OCI-LY7 (cell line): ENCODE measurements around the gene GIGYF1. TPM values are rescaled to one million over a fixed set of nuclear protein-coding genes. Genes with fewer than 3 reads are reported as not detected.
"Not testable (repeated sequence)": the region's sequence is repeated elsewhere in the genome, so short reads cannot be mapped to it uniquely, and the experiment has no call there.

Source experiments
- BruUV-seq: library from RNA; stranded (reverse); fragments of 400-500 nt; replicated peaks from 2 replicates; lab custom pipeline; 2021; lab: Mats Ljungman, UMichigan
- CTCF ChIA-PET: fragments of 300-600 bp; sonication (Branson Sonifier 250); formaldehyde crosslinking; loops from one replicate; lab custom pipeline; 2022; ENCODE audit warnings: antibody characterized with exemption; ENCODE audit not compliant: unreplicated experiment; lab: Charles Lee
- POLR2A ChIA-PET: fragments of 300-600 bp; sonication (Branson Sonifier 250); formaldehyde crosslinking; loops from one replicate; lab custom pipeline; 2022; ENCODE audit warnings: antibody characterized with exemption; lab: Charles Lee
- DNase-seq: peaks from one replicate; pipeline ENCODE4 v3.0.0-alpha.2; 2015; ENCODE audit warnings: low spot score
- H2AFZ ChIP-seq: fragments of 200-600 bp; sonication (generic), shearing (Covaris generic); 2 replicates; pipeline ENCODE4 v1.6.1; 2014; ENCODE audit warnings: mild to moderate bottlenecking, antibody characterized with exemption, low read length, moderate library complexity
- H3K27ac ChIP-seq: fragments of 200-600 bp; sonication (generic); 2 replicates; pipeline ENCODE4 v1.5.1; 2014; ENCODE audit warnings: mixed run types, low read depth, mild to moderate bottlenecking, moderate library complexity, low read length, inconsistent platforms; ENCODE audit not compliant: poor library complexity, severe bottlenecking
- H3K36me3 ChIP-seq: fragments of 200-600 bp; sonication (generic); 2 replicates; pipeline ENCODE4 v1.6.1; 2014; ENCODE audit warnings: mild to moderate bottlenecking, antibody characterized with exemption, low read length, moderate library complexity, mixed read lengths; ENCODE audit not compliant: insufficient read depth
- H3K4me1 ChIP-seq: fragments of 200-600 bp; sonication (generic); 2 replicates; pipeline ENCODE4 v1.5.1; 2014; ENCODE audit warnings: mild to moderate bottlenecking, low read length; ENCODE audit not compliant: insufficient read depth, poor library complexity, severe bottlenecking
- H3K4me2 ChIP-seq: fragments of 200-600 bp; sonication (generic); 2 replicates; pipeline ENCODE4 v1.6.1; 2014; ENCODE audit warnings: mild to moderate bottlenecking, low read length
- H3K4me3 ChIP-seq: fragments of 200-600 bp; sonication (generic); 2 replicates; pipeline ENCODE4 v1.5.1; 2014; ENCODE audit warnings: mild to moderate bottlenecking, low read depth, low read length; ENCODE audit not compliant: poor library complexity, severe bottlenecking
- H3K79me2 ChIP-seq: fragments of 200-600 bp; sonication (generic); 2 replicates; pipeline ENCODE4 v1.6.1; 2016; ENCODE audit warnings: low read depth, mild to moderate bottlenecking, low read length, moderate library complexity, mixed read lengths; ENCODE audit not compliant: insufficient read depth
- H3K9me2 ChIP-seq: fragments of 200-600 bp; sonication (generic); 2 replicates; pipeline ENCODE4 v1.6.1; 2016; ENCODE audit warnings: mild to moderate bottlenecking, low read length, mixed read lengths; ENCODE audit not compliant: insufficient read depth
- H3K9me3 ChIP-seq: fragments of 200-600 bp; sonication (generic); 2 replicates; pipeline ENCODE4 v1.6.1; 2014; ENCODE audit warnings: mild to moderate bottlenecking, mixed run types, low read length, mixed read lengths
- H4K20me1 ChIP-seq: fragments of 200-600 bp; sonication (generic); 2 replicates; pipeline ENCODE4 v1.6.1; 2014; ENCODE audit warnings: mild to moderate bottlenecking, antibody characterized with exemption, low read length, moderate library complexity, mixed read lengths; ENCODE audit not compliant: insufficient read depth
- EZH2phosphoT487 ChIP-seq: fragments of 200-600 bp; sonication (generic); IDR thresholded peaks from 2 replicates; pipeline ENCODE4 v1.6.1; 2018; ENCODE audit warnings: low read depth, borderline replicate concordance, mild to moderate bottlenecking, mixed run types, antibody characterized with exemption, low read length, moderate library complexity, mixed read lengths
- intact Hi-C: fragments of 100-400 bp; cut with micrococcal nuclease; formaldehyde crosslinking; loops from one replicate; pipeline ENCODE4 v1.10.0; 2022; ENCODE audit not compliant: unreplicated experiment
- total RNA-seq, 2 experiments: library from RNA; depleted of rRNA in 1 of 2; stranded (reverse); fragments of >200 nt in 1 of 2; shearing (Covaris generic) in 1 of 2; gene quantifications; 2 replicates each; pipeline ENCODE4 v1.2.3, GENCODE V29; 2014 to 2022
- TF ChIP-seq, protein P1 (sequence below): fragments of 200-600 bp; sonication (generic); conservative IDR thresholded peaks from 2 replicates; pipeline ENCODE4 v1.5.1; 2014; ENCODE audit warnings: mild to moderate bottlenecking, antibody characterized with exemption, low read length, moderate library complexity, mixed read lengths

The GIGYF1 gene
- total RNA-seq, 2 experiments from 2014 or later: 40.2 to 52.0 TPM

DNA sequence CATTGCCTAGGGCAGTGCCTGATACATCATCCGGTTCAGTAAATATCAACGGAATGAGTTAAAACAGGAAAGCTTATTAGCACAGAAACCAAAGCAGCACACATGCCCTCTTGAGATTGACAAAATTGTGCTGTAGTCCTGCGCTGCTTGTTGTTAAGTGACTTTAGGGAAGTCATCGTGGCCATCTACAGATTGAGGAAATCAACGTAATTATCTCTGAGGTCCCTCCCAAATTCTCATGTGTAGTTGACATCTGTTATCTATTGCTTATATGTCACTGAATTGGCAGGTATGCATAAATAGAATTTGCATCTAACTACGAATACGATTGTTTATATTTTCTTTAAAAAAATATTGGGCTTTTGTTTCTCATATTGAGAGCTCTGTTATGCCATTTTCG, 24.0 kb downstream of the GIGYF1 start:
- ChIA-PET POLR2A (interaction anchor here (0.6 kb wide), 1 partner anchor 9 kb away, joined by 5 read pairs; no protein-coding TSS in a partner anchor), CTCF (no interaction called here)
- Histone ChIP-seq H3K4me3 (no peak overlapping the region), H3K4me2 (no peak overlapping the region), H4K20me1 (no peaks in the 10 kb centered on the region), H3K4me1 (peaks cover 4% of the 10 kb centered on the region), H3K27ac (no peak overlapping the region), H3K36me3 (no peaks in the 10 kb centered on the region), H3K9me2 (no peaks in the 10 kb centered on the region), H3K9me3 (no peaks in the 10 kb centered on the region), H3K79me2 (peaks cover 8% of the 10 kb centered on the region; the same call in 1 of the 2 replicates), H2AFZ (no peak overlapping the region)
- no peak for DNase-seq
- TF ChIP-seq, protein P1, sequence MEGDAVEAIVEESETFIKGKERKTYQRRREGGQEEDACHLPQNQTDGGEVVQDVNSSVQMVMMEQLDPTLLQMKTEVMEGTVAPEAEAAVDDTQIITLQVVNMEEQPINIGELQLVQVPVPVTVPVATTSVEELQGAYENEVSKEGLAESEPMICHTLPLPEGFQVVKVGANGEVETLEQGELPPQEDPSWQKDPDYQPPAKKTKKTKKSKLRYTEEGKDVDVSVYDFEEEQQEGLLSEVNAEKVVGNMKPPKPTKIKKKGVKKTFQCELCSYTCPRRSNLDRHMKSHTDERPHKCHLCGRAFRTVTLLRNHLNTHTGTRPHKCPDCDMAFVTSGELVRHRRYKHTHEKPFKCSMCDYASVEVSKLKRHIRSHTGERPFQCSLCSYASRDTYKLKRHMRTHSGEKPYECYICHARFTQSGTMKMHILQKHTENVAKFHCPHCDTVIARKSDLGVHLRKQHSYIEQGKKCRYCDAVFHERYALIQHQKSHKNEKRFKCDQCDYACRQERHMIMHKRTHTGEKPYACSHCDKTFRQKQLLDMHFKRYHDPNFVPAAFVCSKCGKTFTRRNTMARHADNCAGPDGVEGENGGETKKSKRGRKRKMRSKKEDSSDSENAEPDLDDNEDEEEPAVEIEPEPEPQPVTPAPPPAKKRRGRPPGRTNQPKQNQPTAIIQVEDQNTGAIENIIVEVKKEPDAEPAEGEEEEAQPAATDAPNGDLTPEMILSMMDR: no peak
- TF ChIP-seq EZH2phosphoT487: no peak
- intact Hi-C loops: loop anchor here (10.0 kb wide), 1 partner anchor 195 kb away; the partner anchor contains the start of gene TSC22D4
- no TSS peak for BruUV-seq

DNA sequence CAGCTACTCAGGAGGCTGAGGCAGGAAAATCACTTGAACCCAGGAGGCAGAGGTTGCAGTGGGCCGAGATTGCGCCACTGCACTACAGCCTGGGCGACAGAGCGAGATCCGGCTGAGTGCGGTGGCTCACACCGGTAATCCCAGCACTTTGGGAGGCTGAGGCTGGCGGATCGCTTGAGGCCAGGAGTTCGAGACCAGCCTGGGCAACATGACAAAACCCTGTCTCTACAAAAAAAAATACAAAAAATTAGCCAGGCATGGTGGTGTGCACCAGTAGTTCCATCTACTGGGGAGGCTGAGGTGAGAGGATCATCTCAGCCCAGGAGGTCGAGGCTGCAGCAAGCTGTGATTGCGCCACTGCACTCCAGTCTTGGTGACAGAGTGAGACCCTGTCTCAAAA, 24.9 kb downstream of the GIGYF1 start:
- H3K9me3 ChIP-seq, H3K9me2 ChIP-seq, intact Hi-C loops, H3K79me2 ChIP-seq, H4K20me1 ChIP-seq, H2AFZ ChIP-seq, BruUV-seq, POLR2A ChIA-PET, H3K4me2 ChIP-seq, H3K27ac ChIP-seq, H3K4me3 ChIP-seq, H3K36me3 ChIP-seq, H3K4me1 ChIP-seq, DNase-seq, CTCF ChIA-PET: not testable (repeated sequence)

DNA sequence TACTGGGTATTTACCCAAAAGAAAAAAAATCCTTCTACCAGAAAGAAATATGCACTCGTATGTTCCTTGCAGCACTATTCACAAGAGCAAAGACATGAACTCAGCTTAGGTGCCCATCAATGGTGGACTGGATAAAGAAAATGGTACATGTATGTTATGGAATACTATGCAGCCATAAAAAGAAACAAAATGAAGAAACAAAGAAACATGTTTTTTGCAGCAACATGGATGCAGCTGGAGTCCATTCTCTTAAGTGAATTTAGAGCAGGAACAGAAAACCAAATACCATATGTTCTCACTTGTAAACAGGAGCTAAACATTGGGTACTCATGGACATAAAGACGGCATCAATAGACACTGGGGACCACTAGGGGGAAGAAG, 26.0 kb downstream of the GIGYF1 start:
- intact Hi-C loops: no loop called here
- H3K9me2 ChIP-seq: no peaks in the 10 kb centered on the region
- peaks cover 3% of the 10 kb centered on the region for H3K4me1 ChIP-seq
- H3K36me3 ChIP-seq: no peaks in the 10 kb centered on the region
- no peaks in the 10 kb centered on the region for H4K20me1 ChIP-seq
- H2AFZ ChIP-seq: no peak overlapping the region
- CTCF ChIA-PET: interaction anchor here (0.5 kb wide), 1 partner anchor 109 kb away, joined by 5 read pairs; no protein-coding TSS in a partner anchor
- POLR2A ChIA-PET: no interaction called here
- TF ChIP-seq, protein P1: no peak
- TF ChIP-seq EZH2phosphoT487: no peak
- no peak overlapping the region for H3K27ac ChIP-seq
- no peak for DNase-seq
- no peak overlapping the region for H3K4me3 ChIP-seq
- no TSS peak for BruUV-seq
- no peaks in the 10 kb centered on the region for H3K9me3 ChIP-seq
- H3K79me2 ChIP-seq: no peaks in the 10 kb centered on the region
- no peak overlapping the region for H3K4me2 ChIP-seq
